Nephron progenitor cell (in vitro differentiated cells): Measurements from ENCODE around the gene MOGAT3.
A peak's percentile ranks its signal among the peaks of the same experiment; 100 is the strongest.

Experiments used
- DNase-seq: peaks from one replicate; pipeline ENCODE4 v3.0.0; 2021
- H3K27ac Mint-ChIP-seq: 2 replicates; pipeline ENCODE4 v1.8.0; 2021; ENCODE audit warnings: mild to moderate bottlenecking, moderate library complexity, mixed read lengths
- H3K27me3 Mint-ChIP-seq: 2 replicates; pipeline ENCODE4 v1.8.0; 2021; ENCODE audit warnings: mild to moderate bottlenecking, low read depth, mixed read lengths; ENCODE audit not compliant: poor library complexity
- H3K36me3 Mint-ChIP-seq: 2 replicates; pipeline ENCODE4 v1.8.0; 2021; ENCODE audit warnings: low read depth, mixed read lengths
- H3K4me1 Mint-ChIP-seq: 2 replicates; pipeline ENCODE4 v1.8.0; 2021; ENCODE audit warnings: mixed read lengths
- H3K4me3 Mint-ChIP-seq: 2 replicates; pipeline ENCODE4 v1.8.0; 2021; ENCODE audit warnings: mild to moderate bottlenecking, moderate library complexity, mixed read lengths
- H3K9me3 Mint-ChIP-seq: 2 replicates; pipeline ENCODE4 v1.8.0; 2021; ENCODE audit warnings: mild to moderate bottlenecking, moderate library complexity, mixed read lengths
- CTCF ChIP-seq: fragments of 200-600 bp; sonication (generic); IDR thresholded peaks from 2 replicates; pipeline ENCODE4 v1.5.0; 2021; ENCODE audit warnings: antibody characterized with exemption

Gene MOGAT3

GRCh38 chr7:101169110-101169837, 31.6 kb downstream of the MOGAT3 start:
- Mint-ChIP-seq H3K27me3 (peaks cover 100% of the 10 kb centered on the region), H3K9me3 (no peaks in the 10 kb centered on the region), H3K4me3 (no peak overlapping the region), H3K36me3 (no peaks in the 10 kb centered on the region), H3K4me1 (peaks cover 81% of the 10 kb centered on the region), H3K27ac (no peak overlapping the region)
- TF ChIP-seq CTCF: no peak
- no peak for DNase-seq

DNA sequence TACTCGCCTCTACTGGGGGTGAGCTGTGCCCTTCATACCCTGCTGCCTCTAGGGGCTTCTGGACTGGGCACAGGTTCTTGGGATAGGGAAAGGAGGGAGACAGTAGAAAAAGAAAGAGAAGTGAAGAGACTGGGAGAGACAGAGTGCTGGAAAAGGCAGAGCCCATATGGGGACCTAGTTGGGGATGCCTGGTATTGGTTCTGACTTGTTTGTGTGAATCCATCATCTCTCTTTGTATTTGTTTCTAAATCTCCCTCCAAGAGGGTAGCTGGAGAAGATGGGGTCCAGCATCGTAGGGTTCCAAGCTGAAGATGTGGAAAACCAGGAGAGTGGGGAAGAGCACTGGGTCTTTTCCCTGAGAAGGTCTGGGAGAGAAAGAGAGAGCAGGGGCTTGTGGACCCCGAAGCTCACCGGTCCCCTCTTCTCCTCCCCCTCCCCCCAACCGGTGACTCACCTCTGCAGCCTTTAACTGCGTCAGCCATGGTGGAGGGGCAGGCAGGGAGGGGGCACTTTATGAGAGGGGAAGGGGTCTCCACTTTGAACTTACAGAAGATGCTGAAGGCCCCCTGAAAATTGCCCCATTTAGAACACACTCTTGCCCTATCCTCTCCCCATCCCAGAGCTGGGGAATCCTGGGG, 32.3 kb downstream of the MOGAT3 start:
- peaks cover 97% of the 10 kb centered on the region for H3K27me3 Mint-ChIP-seq
- H3K9me3 Mint-ChIP-seq: no peaks in the 10 kb centered on the region
- peaks cover 76% of the 10 kb centered on the region for H3K4me1 Mint-ChIP-seq
- no peak overlapping the region for H3K27ac Mint-ChIP-seq
- H3K36me3 Mint-ChIP-seq: no peaks in the 10 kb centered on the region
- no peak for DNase-seq
- TF ChIP-seq CTCF: no peak
- H3K4me3 Mint-ChIP-seq: peak overlapping the region; percentile 47

DNA sequence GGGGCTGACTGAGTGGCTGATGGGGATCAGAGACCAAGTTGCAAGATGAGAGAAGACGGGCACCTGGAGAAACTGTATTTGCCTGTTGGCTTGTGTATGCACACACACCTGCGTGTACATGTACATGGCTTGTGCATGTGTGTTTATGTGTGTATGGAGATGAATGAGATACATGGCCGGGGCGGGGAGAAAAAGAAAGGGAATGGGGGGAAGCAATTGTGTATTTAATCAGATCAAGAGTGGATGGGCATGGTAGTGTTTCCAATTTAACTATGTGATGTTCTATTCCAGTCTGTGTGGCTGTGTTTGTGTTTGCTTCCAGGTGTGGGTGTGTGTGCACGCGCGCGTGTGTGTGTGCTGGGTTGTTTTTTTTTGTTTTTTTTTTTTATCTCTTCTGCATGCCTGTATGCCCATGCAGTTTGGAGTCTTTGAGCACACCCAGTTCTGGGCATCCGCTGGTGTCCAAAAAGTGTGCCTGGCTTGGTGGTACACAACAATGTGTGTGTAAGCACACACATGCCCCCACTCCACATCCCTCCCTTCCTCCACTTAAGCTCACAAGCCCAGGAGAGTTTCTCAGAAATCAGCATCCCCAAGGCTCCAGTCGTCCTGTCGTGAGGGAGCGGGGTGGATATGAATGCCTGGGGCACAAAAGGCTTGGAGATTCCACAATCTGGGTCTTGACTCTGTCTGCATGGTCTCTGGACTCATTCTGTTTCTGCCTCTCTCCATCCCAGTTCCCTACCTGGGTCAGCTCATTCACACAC, 33.0 kb downstream of the MOGAT3 start:
- no peaks in the 10 kb centered on the region for H3K36me3 Mint-ChIP-seq
- peaks cover 74% of the 10 kb centered on the region for H3K4me1 Mint-ChIP-seq
- DNase-seq: no peak
- peaks cover 96% of the 10 kb centered on the region for H3K27me3 Mint-ChIP-seq
- H3K4me3 Mint-ChIP-seq: peak overlapping the region; percentile 71
- TF ChIP-seq CTCF: no peak
- H3K9me3 Mint-ChIP-seq: no peaks in the 10 kb centered on the region
- H3K27ac Mint-ChIP-seq: no peak overlapping the region

GRCh38 chr7:101166909-101167644, 33.8 kb downstream of the MOGAT3 start:
- Mint-ChIP-seq H3K4me1 (peaks cover 76% of the 10 kb centered on the region), H3K27ac (no peak overlapping the region), H3K27me3 (peaks cover 93% of the 10 kb centered on the region), H3K36me3 (no peaks in the 10 kb centered on the region), H3K4me3 (peak overlapping the region; percentile 71), H3K9me3 (no peaks in the 10 kb centered on the region)
- no peak for DNase-seq
- TF ChIP-seq CTCF: no peak

DNA sequence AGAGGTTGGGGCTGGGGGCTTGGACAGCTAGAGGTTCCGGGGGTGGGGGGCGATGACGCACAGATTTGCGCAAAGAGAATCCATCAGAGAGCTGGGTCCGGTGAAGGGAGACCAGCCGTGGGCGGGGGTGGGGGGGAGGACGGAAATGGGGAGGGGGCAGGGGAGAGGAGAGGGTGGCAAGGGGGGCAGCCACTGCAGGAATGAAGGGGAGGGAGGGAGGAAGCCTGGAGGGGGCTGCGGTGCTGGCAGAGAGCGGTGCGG, 34.3 kb downstream of the MOGAT3 start:
- no peak for DNase-seq
- peaks cover 93% of the 10 kb centered on the region for H3K27me3 Mint-ChIP-seq
- H3K4me3 Mint-ChIP-seq: peak overlapping the region; percentile 71
- no peak overlapping the region for H3K27ac Mint-ChIP-seq
- no peaks in the 10 kb centered on the region for H3K36me3 Mint-ChIP-seq
- TF ChIP-seq CTCF: no peak
- no peaks in the 10 kb centered on the region for H3K9me3 Mint-ChIP-seq
- H3K4me1 Mint-ChIP-seq: peaks cover 73% of the 10 kb centered on the region
